Brain microvascular endothelial cell (primary cell): ENCODE results near the gene KIAA0753.
"Not testable (repeated sequence)": the region's sequence is repeated elsewhere in the genome, so short reads cannot be mapped to it uniquely, and the experiment has no call there.

Experiments
- DNase-seq: peaks from one replicate; pipeline ENCODE4 v3.0.0-alpha.2; 2020
- H3K27ac ChIP-seq: fragments of 250-450 bp; sonication (Bioruptor Pico); 2 replicates; pipeline ENCODE4 v1.5.1; 2020; ENCODE audit warnings: mild to moderate bottlenecking, moderate library complexity
- H3K27me3 ChIP-seq: fragments of 250-450 bp; sonication (Bioruptor Pico); replicated peaks from 2 replicates; pipeline ENCODE4 v1.5.1; 2020; ENCODE audit warnings: mild to moderate bottlenecking
- H3K36me3 ChIP-seq: fragments of 250-450 bp; sonication (Bioruptor Pico); replicated peaks from 2 replicates; pipeline ENCODE4 v1.5.1; 2020; ENCODE audit warnings: mild to moderate bottlenecking
- H3K4me3 ChIP-seq: 2 replicates; pipeline ENCODE4 v1.5.1; 2011; ENCODE audit warnings: low read depth, mild to moderate bottlenecking, control low read depth, low read length, moderate library complexity
- CTCF ChIP-seq: IDR thresholded peaks from 2 replicates; pipeline ENCODE4 v1.5.1; 2011; ENCODE audit warnings: low read depth, mild to moderate bottlenecking, moderate library complexity, low read length, control low read depth, inconsistent platforms; ENCODE audit errors: missing control alignments
- in situ Hi-C: cut with HindIII; loops from 2 replicates; pipeline ENCODE4 v1.10.0; 2017; ENCODE audit warnings: low sequenced_read_pairs, low pct_ligation_motif_present

Gene KIAA0753

GRCh38 chr17:6660805-6661463 is 20.4 kb upstream of the KIAA0753 start:
- Histone ChIP-seq H3K4me3 (no peak overlapping the region), H3K27ac (no peak overlapping the region), H3K36me3 (no peaks in the 10 kb centered on the region), H3K27me3 (peaks cover 10% of the 10 kb centered on the region)
- no peak for DNase-seq
- in situ Hi-C loops, result no loop called here
- TF ChIP-seq CTCF, result no peak

- in situ Hi-C loops, result no loop called here
- peaks cover 13% of the 10 kb centered on the region for H3K27me3 ChIP-seq
- H3K4me3 ChIP-seq, result no peak overlapping the region
- H3K36me3 ChIP-seq, result no peaks in the 10 kb centered on the region
- TF ChIP-seq CTCF, result no peak
- no peak for DNase-seq
- H3K27ac ChIP-seq, result no peak overlapping the region
Observed at GRCh38 chr17:6660101-6660500, 19.6 kb upstream of the KIAA0753 start.

- in situ Hi-C loops, H3K36me3 ChIP-seq, DNase-seq, H3K27ac ChIP-seq, H3K4me3 ChIP-seq: not testable (repeated sequence)
- H3K27me3 ChIP-seq, result peaks cover 21% of the 10 kb centered on the region
Observed at GRCh38 chr17:6658411-6658810, 17.9 kb upstream of the KIAA0753 start.

- no peak for TF ChIP-seq CTCF
- in situ Hi-C loops, result no loop called here
- Histone ChIP-seq H3K36me3 (no peaks in the 10 kb centered on the region), H3K27ac (no peak overlapping the region), H3K4me3 (no peak overlapping the region), H3K27me3 (peaks cover 21% of the 10 kb centered on the region)
- DNase-seq, result no peak
Observed at GRCh38 chr17:6657633-6658287, 17.2 kb upstream of the KIAA0753 start.

GRCh38 chr17:6656797-6657632 is 16.5 kb upstream of the KIAA0753 start:
- H3K27ac ChIP-seq, in situ Hi-C loops, DNase-seq, H3K36me3 ChIP-seq, H3K4me3 ChIP-seq: not testable (repeated sequence)
- H3K27me3 ChIP-seq, result peaks cover 16% of the 10 kb centered on the region

- in situ Hi-C loops, H3K36me3 ChIP-seq, H3K27ac ChIP-seq, DNase-seq, H3K4me3 ChIP-seq: not testable (repeated sequence)
- peaks cover 16% of the 10 kb centered on the region for H3K27me3 ChIP-seq
Observed at GRCh38 chr17:6655732-6656361, 15.3 kb upstream of the KIAA0753 start.
